Spleen (tissue), 11 donors: ENCODE data around the gene NCK2. TPM values are rescaled to one million over a fixed set of nuclear protein-coding genes. Genes with fewer than 3 reads are reported as not detected.

Experiments used
- DNase-seq: peaks from one replicate; pipeline ENCODE4 v3.0.0-alpha.2; 2020
- H3K27ac ChIP-seq, 8 donors: fragments of 200-600 bp; sonication (generic) in 7 of 8; 1 replicate in 4 of 8; 2 replicates in 4 of 8; pipeline versions ENCODE4 v1.5.0 to v1.8.0; 2016 to 2021; ENCODE audit warnings: inconsistent platforms in 4 of 8, mild to moderate bottlenecking in 4 of 8, moderate library complexity in 1 of 8
- H3K27me3 ChIP-seq, 7 donors: fragments of 200-600 bp; sonication (generic) in 6 of 7; replicated peaks in 1 of 7; 1 replicate in 4 of 7; 2 replicates in 3 of 7; pipeline versions ENCODE4 v1.5.0 to v1.8.0; 2016 to 2021; ENCODE audit warnings: inconsistent platforms in 3 of 7, mild to moderate bottlenecking in 1 of 7
- H3K36me3 ChIP-seq, 6 donors: fragments of 200-600 bp; sonication (generic) in 5 of 6; 1 replicate in 4 of 6; 2 replicates in 2 of 6; pipeline versions ENCODE4 v1.5.0 to v1.8.0; 2016 to 2021; ENCODE audit warnings: inconsistent platforms in 2 of 6
- H3K4me1 ChIP-seq, 6 donors: fragments of 200-600 bp; sonication (generic) in 5 of 6; 1 replicate in 3 of 6; 2 replicates in 3 of 6; pipeline versions ENCODE4 v1.5.0 to v1.8.0; 2016 to 2021; ENCODE audit warnings: inconsistent platforms in 3 of 6
- H3K4me3 ChIP-seq, 8 donors: fragments of 200-600 bp; sonication (generic) in 7 of 8; 1 replicate in 4 of 8; 2 replicates in 4 of 8; pipeline versions ENCODE4 v1.5.0 to v1.8.0; 2016 to 2021; ENCODE audit warnings: inconsistent platforms in 4 of 8, mild to moderate bottlenecking in 4 of 8, moderate library complexity in 2 of 8
- H3K9me3 ChIP-seq, 8 donors: fragments of 200-600 bp; sonication (generic) in 7 of 8; 1 replicate in 4 of 8; 2 replicates in 4 of 8; pipeline versions ENCODE4 v1.5.0 to v1.8.0; 2016 to 2021; ENCODE audit warnings: inconsistent platforms in 4 of 8
- CTCF ChIP-seq, 11 experiments: fragments of 200-600 bp in 7 of 11; fragments of 450-650 bp in 4 of 11; sonication (generic) in 4 of 11; IDR thresholded peaks in 8 of 11; conservative IDR thresholded peaks in 3 of 11; 1 replicate in 7 of 11; 2 replicates in 4 of 11; pipeline versions ENCODE4 v1.4.0 to v1.8.0; 2016 to 2021; ENCODE audit warnings: antibody characterized with exemption in 11 of 11, inconsistent platforms in 4 of 11, mild to moderate bottlenecking in 1 of 11
- POLR2A ChIP-seq, 3 donors: fragments of 450-650 bp; IDR thresholded peaks; one replicate each; pipeline ENCODE4 v1.5.1; 2017; ENCODE audit warnings: antibody characterized with exemption in 3 of 3, mild to moderate bottlenecking in 1 of 3
- POLR2AphosphoS5 ChIP-seq, 3 donors: sonication (generic); formaldehyde crosslinking; IDR thresholded peaks; one replicate each; pipeline ENCODE4 v1.5.1; 2017; ENCODE audit warnings: antibody characterized with exemption in 3 of 3
- WGBS, 5 donors: extraction: QIAGEN DNeasy Blood & Tissue Kit in 3 of 5; methylation state at CpG; one replicate each; pipeline versions ENCODE4 v1.1.5 to v1.1.7; 2013 to 2018; 5-methylcytosine and 5-hydroxymethylcytosine counted together
- intact Hi-C: fragments of 100-400 bp; cut with DNase I; formaldehyde crosslinking; loops from one replicate; pipeline ENCODE4 v1.15.0; 2023; ENCODE audit warnings: low total_unique reads
- polyA plus RNA-seq, 3 donors: library from polyadenylated mRNA; stranded (reverse); fragments of 200-250 nt; gene quantifications; one replicate each; pipeline ENCODE4 v1.2.1, GENCODE V29; 2013
- total RNA-seq, 7 donors: library from RNA; depleted of rRNA in 3 of 7; stranded (reverse); fragments of >200 nt in 3 of 7; fragmentation: NEBNext Ultra II Directional in 4 of 7; extraction: Animal tissue kit (Norgen Biotek cat#: 25700) in 4 of 7; gene quantifications; one replicate each; pipeline versions ENCODE4 v1.1.0 to v1.2.1, GENCODE V29; 2016 to 2021
- donor health status: healthy with polysubstance abuse.
- donor health status: DM: no; HTN: no; CAD: no; lungs with moderate emphysema.
- donor health status: DM: no; HTN: no; CAD: no.
- donor health status: Bipolar disorder and iron deficiency.
- donor health status: healthy.
- donor health status: DM: no; HTN: no; CAD: no.
- donor health status: DM: yes; HTN: yes; CAD: no.

The NCK2 gene
- total and polyA plus RNA-seq, 10 donors = 21.5 to 106 (median 62.6) TPM

GRCh38 chr2:105866216-105867185 lies 121.8 kb downstream of the NCK2 start:
- DNase-seq = no peak
- TF ChIP-seq CTCF (IDR thresholded peaks at IDR 0.05 in 8 of 11, conservative IDR thresholded peaks at IDR 0.05 in 3 of 11) (no peak), POLR2AphosphoS5 (IDR thresholded peaks at IDR 0.05) (no peak), POLR2A (IDR thresholded peaks at IDR 0.05) (no peak)
- peaks cover 0 to 43% (median 0%) of the 10 kb centered on the region in 6 donors for H3K36me3 ChIP-seq
- peaks cover 34 to 100% (median 77%) of the 10 kb centered on the region in 6 donors for H3K4me1 ChIP-seq
- WGBS, 5 donors = 86 to 93% (median 89%) methylated on average over 11 to 13 of the region's 13 CpGs
- intact Hi-C loops = no loop called here
- H3K9me3 ChIP-seq = no peaks in the 10 kb centered on the region
- peak overlapping the region in 4 of 8 donors; percentile 7 to 38 (median 27) for H3K27ac ChIP-seq
- H3K27me3 ChIP-seq = no peaks in the 10 kb centered on the region
- no peak overlapping the region for H3K4me3 ChIP-seq

GRCh38 chr2:105867587-105867986 lies 122.9 kb downstream of the NCK2 start:
- WGBS, 5 donors = 77 to 92% (median 83%) methylated on average over 7 of the region's 7 CpGs
- intact Hi-C loops = no loop called here
- no peak for DNase-seq
- H3K27me3 ChIP-seq = no peaks in the 10 kb centered on the region
- H3K4me3 ChIP-seq = no peak overlapping the region
- peaks cover 44 to 100% (median 85%) of the 10 kb centered on the region in 6 donors for H3K4me1 ChIP-seq
- peak overlapping the region in 5 of 8 donors; percentile 16 to 38 (median 23) for H3K27ac ChIP-seq
- peaks cover 0 to 48% (median 0%) of the 10 kb centered on the region in 6 donors for H3K36me3 ChIP-seq
- TF ChIP-seq POLR2AphosphoS5 (IDR thresholded peaks at IDR 0.05) = no peak
- TF ChIP-seq CTCF (IDR thresholded peaks at IDR 0.05 in 8 of 11, conservative IDR thresholded peaks at IDR 0.05 in 3 of 11) = no peak
- no peak for TF ChIP-seq POLR2A (IDR thresholded peaks at IDR 0.05)
- H3K9me3 ChIP-seq = no peaks in the 10 kb centered on the region

GRCh38 chr2:105868060-105868459 lies 123.3 kb downstream of the NCK2 start:
- H3K27me3 ChIP-seq = no peaks in the 10 kb centered on the region
- DNase-seq = no peak
- no peak overlapping the region for H3K4me3 ChIP-seq
- TF ChIP-seq CTCF (IDR thresholded peaks at IDR 0.05 in 8 of 11, conservative IDR thresholded peaks at IDR 0.05 in 3 of 11) = no peak
- TF ChIP-seq POLR2AphosphoS5 (IDR thresholded peaks at IDR 0.05) = peak in 2 of 3 donors; percentile 16 to 41
- TF ChIP-seq POLR2A (IDR thresholded peaks at IDR 0.05) = no peak
- peaks cover 41 to 100% (median 87%) of the 10 kb centered on the region in 6 donors for H3K4me1 ChIP-seq
- intact Hi-C loops = no loop called here
- H3K27ac ChIP-seq = peak overlapping the region in 6 of 8 donors; percentile 15 to 38 (median 22)
- no peaks in the 10 kb centered on the region for H3K9me3 ChIP-seq
- WGBS, 5 donors = 47 to 64% (median 61%) methylated on average over 6 of the region's 6 CpGs
- peaks cover 0 to 48% (median 0%) of the 10 kb centered on the region in 6 donors for H3K36me3 ChIP-seq

- intact Hi-C loops = no loop called here
- Histone ChIP-seq H3K9me3 (no peaks in the 10 kb centered on the region), H3K36me3 (peaks cover 0 to 48% (median 0%) of the 10 kb centered on the region in 6 donors), H3K27me3 (no peaks in the 10 kb centered on the region), H3K27ac (peak overlapping the region in 4 of 8 donors; percentile 22 to 38 (median 23)), H3K4me3 (no peak overlapping the region), H3K4me1 (peaks cover 44 to 100% (median 87%) of the 10 kb centered on the region in 6 donors)
- 77 to 92% (median 86%) methylated on average over 13 of the region's 13 CpGs for WGBS, 5 donors
- no peak for DNase-seq
- no peak for TF ChIP-seq POLR2A (IDR thresholded peaks at IDR 0.05)
- no peak for TF ChIP-seq CTCF (IDR thresholded peaks at IDR 0.05 in 8 of 11, conservative IDR thresholded peaks at IDR 0.05 in 3 of 11)
- TF ChIP-seq POLR2AphosphoS5 (IDR thresholded peaks at IDR 0.05) = no peak
Measured at GRCh38 chr2:105869341-105869740, 124.6 kb downstream of the NCK2 start.
